Measurements from ENCODE around the gene CCT8.
A peak's percentile ranks its signal among the peaks of the same experiment; 100 is the strongest.

Gene CCT8

GRCh38 chr21:29073222-29074006, at the start of gene CCT8:
CCT8 (minus strand) TSS chr21:29073648; CDS start chr21:29073590, 58 bp downstream.
- peak; percentile 99 for DNase-seq

- DNase-seq = no peak
Measured at GRCh38 chr21:29121759-29122158, 48.3 kb upstream of the CCT8 start.

GRCh38 chr21:29117372-29117955, 44.0 kb upstream of the CCT8 start:
- no peak for DNase-seq

GRCh38 chr21:29115899-29116298, 42.5 kb upstream of the CCT8 start:
- DNase-seq = no peak

GRCh38 chr21:29114765-29115500, 41.5 kb upstream of the CCT8 start:
- no peak for DNase-seq

- DNase-seq = no peak
Measured at GRCh38 chr21:29105218-29105617, 31.8 kb upstream of the CCT8 start.

GRCh38 chr21:29104239-29104708, 30.8 kb upstream of the CCT8 start:
- DNase-seq = no peak

GRCh38 chr21:29102791-29103257, 29.4 kb upstream of the CCT8 start:
- DNase-seq = no peak

GRCh38 chr21:29098156-29098555, 24.7 kb upstream of the CCT8 start:
- DNase-seq = no peak

GRCh38 chr21:29096218-29097015, 23.0 kb upstream of the CCT8 start:
- DNase-seq = no peak

- no peak for DNase-seq
Measured at GRCh38 chr21:29092102-29092959, 18.9 kb upstream of the CCT8 start.

GRCh38 chr21:29091033-29091432, 17.6 kb upstream of the CCT8 start:
- DNase-seq = no peak

GRCh38 chr21:29085106-29085752, 11.8 kb upstream of the CCT8 start:
- no peak for DNase-seq

GRCh38 chr21:29084372-29084771, 10.9 kb upstream of the CCT8 start:
- no peak for DNase-seq

- no peak for DNase-seq
Measured at GRCh38 chr21:29083306-29083705, 9.9 kb upstream of the CCT8 start.

- DNase-seq = no peak
Measured at GRCh38 chr21:29082046-29082815, 8.8 kb upstream of the CCT8 start.

- DNase-seq = peak; percentile 30
Measured at GRCh38 chr21:29080454-29080941, 7.0 kb upstream of the CCT8 start.

GRCh38 chr21:29078869-29079767, 5.7 kb upstream of the CCT8 start:
- DNase-seq = peak; percentile 45

- DNase-seq = peak; percentile 24
Measured at GRCh38 chr21:29077651-29078090, 4.2 kb upstream of the CCT8 start.

All from CD4-positive, alpha-beta T cell treated with Interleukin-6 for 4 hours (primary cell).